Renal cortical epithelial cell (primary cell): ENCODE data around the gene PCNT. TPM values are rescaled to one million over a fixed set of nuclear protein-coding genes. Genes with fewer than 3 reads are reported as not detected.

ENCODE experiments used
- DNase-seq: peaks from one replicate; pipeline ENCODE4 v3.0.0-alpha.2; 2011; ENCODE audit warnings: low read depth
- total RNA-seq: library from RNA; depleted of rRNA; stranded (reverse); fragments of >200 nt; gene quantifications from 2 replicates; pipeline ENCODE4 v1.2.3, GENCODE V29; 2014

PCNT gene
- total RNA-seq, 1 donor from 2014 or later = 27.1 TPM

GRCh38 chr21:46377789-46378188, 53.8 kb downstream of the PCNT start:
- no peak for DNase-seq

- no peak for DNase-seq
Observed at GRCh38 chr21:46379105-46379504, 55.1 kb downstream of the PCNT start.

GRCh38 chr21:46379691-46380090, 55.7 kb downstream of the PCNT start:
- DNase-seq = no peak

GRCh38 chr21:46381541-46381940, 57.6 kb downstream of the PCNT start:
- no peak for DNase-seq

- no peak for DNase-seq
Observed at GRCh38 chr21:46384556-46384955, 60.6 kb downstream of the PCNT start.

GRCh38 chr21:46385846-46386733, 62.1 kb downstream of the PCNT start:
- no peak for DNase-seq

GRCh38 chr21:46386734-46387088, 62.8 kb downstream of the PCNT start:
- DNase-seq = no peak

GRCh38 chr21:46388206-46388880, 64.4 kb downstream of the PCNT start:
- DNase-seq = no peak

GRCh38 chr21:46388896-46389295, 64.9 kb downstream of the PCNT start:
- no peak for DNase-seq

GRCh38 chr21:46390603-46391545, 66.9 kb downstream of the PCNT start:
- no peak for DNase-seq

GRCh38 chr21:46391773-46392172, 67.8 kb downstream of the PCNT start:
- DNase-seq = no peak

GRCh38 chr21:46392921-46393320, 69.0 kb downstream of the PCNT start:
- DNase-seq = no peak

GRCh38 chr21:46393451-46393940, 69.5 kb downstream of the PCNT start:
- no peak for DNase-seq

GRCh38 chr21:46393941-46394594, 70.1 kb downstream of the PCNT start:
- DNase-seq = no peak

- DNase-seq = no peak
Observed at GRCh38 chr21:46394595-46395104, 70.7 kb downstream of the PCNT start.

GRCh38 chr21:46397211-46397905, 73.4 kb downstream of the PCNT start:
- no peak for DNase-seq

GRCh38 chr21:46397993-46398392, 74.0 kb downstream of the PCNT start:
- DNase-seq = no peak

GRCh38 chr21:46399129-46399528, 75.2 kb downstream of the PCNT start:
- no peak for DNase-seq

- DNase-seq = no peak
Observed at GRCh38 chr21:46399686-46400085, 75.7 kb downstream of the PCNT start.

- DNase-seq = no peak
Observed at GRCh38 chr21:46401186-46401910, 77.4 kb downstream of the PCNT start.
